Tibial artery (tissue), 4 donors: ENCODE data around the gene HCST.

Source experiments
- DNase-seq, 2 donors: peaks; one replicate each; pipeline ENCODE4 v3.0.0-alpha.2; 2019
- H3K27ac ChIP-seq, 2 donors: fragments of 200-600 bp; sonication (generic) in 1 of 2; 1 replicate in 1 of 2; 2 replicates in 1 of 2; pipeline ENCODE4 v1.5.1; 2018 to 2019; ENCODE audit warnings: mild to moderate bottlenecking in 1 of 2
- H3K27me3 ChIP-seq, 2 donors: fragments of 200-600 bp; sonication (generic) in 1 of 2; one replicate each; pipeline versions ENCODE4 v1.5.1 to v1.6.0; 2016 to 2019
- H3K36me3 ChIP-seq, 3 donors: fragments of 200-600 bp; sonication (generic) in 2 of 3; one replicate each; pipeline ENCODE4 v1.5.1; 2016 to 2019; ENCODE audit warnings: mild to moderate bottlenecking in 2 of 3
- H3K4me1 ChIP-seq, 4 donors: fragments of 200-600 bp; sonication (generic) in 2 of 4; 1 replicate in 3 of 4; 2 replicates in 1 of 4; pipeline ENCODE4 v1.5.1; 2016 to 2019
- H3K4me3 ChIP-seq, 2 donors: fragments of 200-600 bp; sonication (generic) in 1 of 2; 1 replicate in 1 of 2; 2 replicates in 1 of 2; pipeline ENCODE4 v1.5.1; 2018 to 2019; ENCODE audit warnings: mild to moderate bottlenecking in 2 of 2
- H3K9me3 ChIP-seq, 3 donors: fragments of 200-600 bp; sonication (generic) in 1 of 3; one replicate each; pipeline ENCODE4 v1.5.1; 2016 to 2019
- CTCF ChIP-seq, 2 experiments: fragments of 200-600 bp in 1 of 2; fragments of 450-650 bp in 1 of 2; IDR thresholded peaks; one replicate each; pipeline ENCODE4 v1.5.1; 2017 to 2019; ENCODE audit warnings: antibody characterized with exemption in 2 of 2, mild to moderate bottlenecking in 1 of 2, moderate library complexity in 1 of 2
- intact Hi-C: fragments of 100-400 bp; cut with DNase I; formaldehyde crosslinking; loops from one replicate; pipeline ENCODE4 v1.15.0; 2023; ENCODE audit warnings: low total_unique reads

HCST gene

DNA sequence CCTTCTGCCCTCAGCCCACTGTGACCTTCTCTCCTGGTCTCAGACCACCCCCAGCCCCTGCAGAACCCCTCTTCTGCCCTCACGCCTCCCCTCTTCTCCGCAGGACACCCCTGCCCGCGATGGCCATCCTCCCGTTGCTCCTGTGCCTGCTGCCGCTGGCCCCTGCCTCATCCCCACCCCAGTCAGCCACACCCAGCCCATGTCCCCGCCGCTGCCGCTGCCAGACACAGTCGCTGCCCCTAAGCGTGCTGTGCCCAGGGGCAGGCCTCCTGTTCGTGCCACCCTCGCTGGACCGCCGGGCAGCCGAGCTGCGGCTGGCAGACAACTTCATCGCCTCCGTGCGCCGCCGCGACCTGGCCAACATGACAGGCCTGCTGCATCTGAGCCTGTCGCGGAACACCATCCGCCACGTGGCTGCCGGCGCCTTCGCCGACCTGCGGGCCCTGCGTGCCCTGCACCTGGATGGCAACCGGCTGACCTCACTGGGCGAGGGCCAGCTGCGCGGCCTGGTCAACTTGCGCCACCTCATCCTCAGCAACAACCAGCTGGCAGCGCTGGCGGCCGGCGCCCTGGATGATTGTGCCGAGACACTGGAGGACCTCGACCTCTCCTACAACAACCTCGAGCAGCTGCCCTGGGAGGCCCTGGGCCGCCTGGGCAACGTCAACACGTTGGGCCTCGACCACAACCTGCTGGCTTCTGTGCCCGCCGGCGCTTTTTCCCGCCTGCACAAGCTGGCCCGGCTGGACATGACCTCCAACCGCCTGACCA is 37.2 kb downstream of the HCST start:
- H3K27ac ChIP-seq, result no peak overlapping the region
- intact Hi-C loops, result no loop called here

DNA sequence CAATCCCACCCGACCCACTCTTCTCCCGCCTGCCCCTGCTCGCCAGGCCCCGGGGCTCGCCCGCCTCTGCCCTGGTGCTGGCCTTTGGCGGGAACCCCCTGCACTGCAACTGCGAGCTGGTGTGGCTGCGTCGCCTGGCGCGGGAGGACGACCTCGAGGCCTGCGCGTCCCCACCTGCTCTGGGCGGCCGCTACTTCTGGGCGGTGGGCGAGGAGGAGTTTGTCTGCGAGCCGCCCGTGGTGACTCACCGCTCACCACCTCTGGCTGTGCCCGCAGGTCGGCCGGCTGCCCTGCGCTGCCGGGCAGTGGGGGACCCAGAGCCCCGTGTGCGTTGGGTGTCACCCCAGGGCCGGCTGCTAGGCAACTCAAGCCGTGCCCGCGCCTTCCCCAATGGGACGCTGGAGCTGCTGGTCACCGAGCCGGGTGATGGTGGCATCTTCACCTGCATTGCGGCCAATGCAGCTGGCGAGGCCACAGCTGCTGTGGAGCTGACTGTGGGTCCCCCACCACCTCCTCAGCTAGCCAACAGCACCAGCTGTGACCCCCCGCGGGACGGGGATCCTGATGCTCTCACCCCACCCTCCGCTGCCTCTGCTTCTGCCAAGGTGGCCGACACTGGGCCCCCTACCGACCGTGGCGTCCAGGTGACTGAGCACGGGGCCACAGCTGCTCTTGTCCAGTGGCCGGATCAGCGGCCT is 37.9 kb downstream of the HCST start:
- Histone ChIP-seq H3K9me3 (no peaks in the 10 kb centered on the region), H3K4me1 (peaks cover 0 to 36% (median 26%) of the 10 kb centered on the region in 4 donors), H3K4me3 (no peak overlapping the region), H3K36me3 (peaks cover 6 to 69% (median 44%) of the 10 kb centered on the region in 3 donors), H3K27me3 (no peaks in the 10 kb centered on the region), H3K27ac (no peak overlapping the region)
- no peak for TF ChIP-seq CTCF (IDR thresholded peaks at IDR 0.05)
- intact Hi-C loops, result no loop called here
- no peak for DNase-seq

More for the DNA sequence above, 37.2 kb downstream of the HCST start:
- H3K27me3 ChIP-seq, result no peaks in the 10 kb centered on the region
- H3K4me1 ChIP-seq, result peaks cover 0 to 39% (median 30%) of the 10 kb centered on the region in 4 donors
- TF ChIP-seq CTCF (IDR thresholded peaks at IDR 0.05), result no peak
- no peak overlapping the region for H3K4me3 ChIP-seq
- no peaks in the 10 kb centered on the region for H3K9me3 ChIP-seq
- DNase-seq, result no peak
- peaks cover 1 to 61% (median 37%) of the 10 kb centered on the region in 3 donors for H3K36me3 ChIP-seq

- no peaks in the 10 kb centered on the region for H3K27me3 ChIP-seq
- no peak for TF ChIP-seq CTCF (IDR thresholded peaks at IDR 0.05)
- peaks cover 0 to 30% (median 20%) of the 10 kb centered on the region in 4 donors for H3K4me1 ChIP-seq
- intact Hi-C loops, result no loop called here
- DNase-seq, result no peak
- no peaks in the 10 kb centered on the region for H3K9me3 ChIP-seq
- no peak overlapping the region for H3K27ac ChIP-seq
- H3K36me3 ChIP-seq, result peaks cover 6 to 74% (median 46%) of the 10 kb centered on the region in 3 donors
- H3K4me3 ChIP-seq, result no peak overlapping the region
Observed at GRCh38 chr19:35940839-35941238, 38.5 kb downstream of the HCST start.

DNA sequence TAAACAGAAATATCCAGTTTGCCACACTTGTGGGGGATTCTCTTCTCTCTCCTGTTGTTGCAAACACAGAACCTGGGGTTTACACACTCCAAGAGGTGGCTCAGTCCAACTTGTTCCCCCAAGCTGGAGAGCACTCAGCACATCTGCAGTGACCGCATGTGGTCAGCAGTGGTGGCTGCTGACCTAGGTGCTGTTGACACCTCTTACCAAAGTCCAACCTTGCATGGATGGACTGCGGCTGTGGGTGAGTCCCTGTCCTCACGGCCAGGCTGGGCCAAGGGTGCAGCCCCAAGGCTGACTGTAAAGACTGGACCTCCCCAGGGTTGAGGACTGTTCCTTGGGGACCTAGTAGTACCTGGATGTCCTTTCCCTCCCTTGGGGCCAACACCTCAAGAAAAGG is 39.9 kb downstream of the HCST start:
- no peak for TF ChIP-seq CTCF (IDR thresholded peaks at IDR 0.05)
- Histone ChIP-seq H3K4me1 (peaks cover 0 to 21% (median 11%) of the 10 kb centered on the region in 4 donors), H3K27me3 (no peaks in the 10 kb centered on the region), H3K9me3 (no peaks in the 10 kb centered on the region), H3K4me3 (no peak overlapping the region), H3K27ac (no peak overlapping the region), H3K36me3 (peaks cover 6 to 82% (median 46%) of the 10 kb centered on the region in 3 donors)
- intact Hi-C loops, result no loop called here
- DNase-seq, result no peak

DNA sequence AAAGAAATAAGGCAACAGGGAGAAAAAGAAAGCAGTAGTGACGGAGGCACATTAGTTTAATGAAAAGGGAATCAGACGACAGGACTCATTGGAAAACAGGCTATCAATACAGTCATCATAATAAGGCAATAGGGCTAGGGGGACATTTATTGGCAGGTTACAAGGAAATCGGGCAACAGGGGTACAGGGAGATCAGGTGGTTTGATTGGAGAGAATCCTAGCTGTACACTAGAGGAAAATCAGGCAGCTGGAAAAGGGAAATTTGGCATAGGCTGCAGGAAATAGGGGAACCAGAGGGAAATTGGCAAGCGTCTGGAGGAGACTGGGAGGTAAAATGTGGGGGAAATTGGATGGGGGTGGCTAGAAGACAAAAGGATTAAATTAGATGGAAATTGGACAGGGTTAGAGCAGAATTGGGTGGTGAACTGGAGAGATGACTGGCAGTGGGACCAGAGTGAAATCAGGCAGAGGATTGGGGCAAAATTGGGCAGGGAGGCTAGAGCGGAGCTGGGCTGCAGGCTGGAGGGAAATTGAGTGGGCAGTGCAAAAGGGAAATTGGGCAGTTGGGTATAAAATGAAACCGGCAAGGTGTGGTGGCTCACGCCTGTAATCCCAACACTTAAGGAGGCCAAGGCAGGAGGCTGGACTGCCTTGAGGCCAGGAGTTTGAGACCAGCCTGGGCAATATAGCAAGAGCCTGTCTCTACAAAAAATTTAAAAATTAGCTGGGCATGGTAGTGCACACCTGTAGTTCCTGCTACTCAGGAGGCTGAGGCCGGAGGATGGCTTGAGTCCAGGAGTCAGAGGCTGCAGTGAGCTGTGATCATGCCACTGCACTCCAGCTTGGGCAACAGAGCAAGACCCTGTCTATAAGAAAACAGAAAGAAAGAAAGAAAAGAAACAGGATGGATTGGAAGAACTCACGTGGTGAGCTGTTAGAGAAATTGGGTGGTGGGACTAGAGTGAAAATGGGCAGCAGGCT is 41.3 kb downstream of the HCST start:
- no peaks in the 10 kb centered on the region for H3K27me3 ChIP-seq
- no peak overlapping the region for H3K27ac ChIP-seq
- no peak for TF ChIP-seq CTCF (IDR thresholded peaks at IDR 0.05)
- no peak for DNase-seq
- intact Hi-C loops, result no loop called here
- H3K9me3 ChIP-seq, result no peaks in the 10 kb centered on the region
- H3K4me1 ChIP-seq, result peaks cover 0 to 7% (median under 1%) of the 10 kb centered on the region in 4 donors
- peaks cover 6 to 79% (median 46%) of the 10 kb centered on the region in 3 donors for H3K36me3 ChIP-seq
- no peak overlapping the region for H3K4me3 ChIP-seq
